HAP-1 (cell line): Measurements from ENCODE around the gene KPNB1.
A peak's percentile ranks its signal among the peaks of the same experiment; 100 is the strongest.

Experiments
- DNase-seq, 2 experiments: peaks; one replicate each; pipeline ENCODE4 v3.0.0-alpha.2; 2016 to 2020; ENCODE audit warnings: low spot score in 2 of 2
- H3K27me3 ChIP-seq: fragments of 250-450 bp; sonication (Bioruptor Pico); 2 replicates; pipeline ENCODE4 v1.5.1; 2020; ENCODE audit warnings: low read depth, mild to moderate bottlenecking, moderate library complexity
- H3K36me3 ChIP-seq: fragments of 250-450 bp; sonication (Bioruptor Pico); replicated peaks from 2 replicates; pipeline ENCODE4 v1.5.1; 2020; ENCODE audit warnings: mild to moderate bottlenecking
- H3K4me1 ChIP-seq: fragments of 250-450 bp; sonication (Bioruptor Pico); 2 replicates; pipeline ENCODE4 v1.5.1; 2020; ENCODE audit warnings: mild to moderate bottlenecking
- H3K4me3 ChIP-seq: fragments of 250-450 bp; sonication (Bioruptor Pico); 2 replicates; pipeline ENCODE4 v1.5.1; 2020; ENCODE audit warnings: mild to moderate bottlenecking, moderate library complexity
- H3K9me3 ChIP-seq: fragments of 250-450 bp; sonication (Bioruptor Pico); 2 replicates; pipeline ENCODE4 v1.5.1; 2020; ENCODE audit warnings: mild to moderate bottlenecking, moderate library complexity
- in situ Hi-C: fragments of 300-500 bp; cut with MboI; formaldehyde crosslinking; loops from 3 replicates; pipeline ENCODE4 v1.14.3; 2020; ENCODE audit warnings: low sequenced_read_pairs, inconsistent platforms, mixed read lengths

KPNB1 gene

DNA sequence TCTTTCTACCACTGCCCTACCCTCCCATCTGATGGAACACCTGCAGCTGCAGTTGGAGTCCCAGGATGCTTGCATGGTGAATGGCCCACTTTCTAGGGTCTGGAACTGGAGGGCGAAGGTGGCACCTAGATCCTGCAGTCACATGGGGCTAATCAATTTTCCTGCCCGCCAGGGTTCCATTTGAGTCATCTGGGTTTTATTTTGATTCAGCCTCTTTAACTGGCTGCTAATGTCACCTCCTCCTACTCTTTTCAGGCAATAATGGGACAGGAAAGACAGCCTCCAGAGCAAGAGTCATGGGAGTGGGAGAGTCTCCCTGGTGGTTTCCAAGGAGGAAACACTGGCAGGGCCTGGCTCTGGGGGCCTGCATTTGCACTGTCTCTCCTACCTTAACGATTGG is 40.4 kb downstream of the KPNB1 start:
- Histone ChIP-seq H3K4me3 (no peak overlapping the region), H3K4me1 (peaks cover 10% of the 10 kb centered on the region), H3K36me3 (peaks cover 9% of the 10 kb centered on the region), H3K9me3 (no peaks in the 10 kb centered on the region), H3K27me3 (no peaks in the 10 kb centered on the region)
- in situ Hi-C loops: no loop called here
- DNase-seq: no peak

GRCh38 chr17:47692137-47692894 is 42.6 kb downstream of the KPNB1 start:
- Histone ChIP-seq H3K9me3 (no peaks in the 10 kb centered on the region), H3K36me3 (no peaks in the 10 kb centered on the region), H3K27me3 (no peaks in the 10 kb centered on the region), H3K4me1 (peaks cover 13% of the 10 kb centered on the region), H3K4me3 (no peak overlapping the region)
- DNase-seq: no peak
- in situ Hi-C loops: no loop called here

- H3K9me3 ChIP-seq: no peaks in the 10 kb centered on the region
- peaks cover 2% of the 10 kb centered on the region for H3K36me3 ChIP-seq
- no peaks in the 10 kb centered on the region for H3K27me3 ChIP-seq
- peak overlapping the region; percentile 71 for H3K4me3 ChIP-seq
- H3K4me1 ChIP-seq: peaks cover 13% of the 10 kb centered on the region
- in situ Hi-C loops: no loop called here
- DNase-seq: no peak
Observed at GRCh38 chr17:47692895-47693730, 43.4 kb downstream of the KPNB1 start.

- Histone ChIP-seq H3K27me3 (no peaks in the 10 kb centered on the region), H3K36me3 (peaks cover 9% of the 10 kb centered on the region), H3K4me1 (peaks cover 13% of the 10 kb centered on the region), H3K4me3 (peak within 1 kb of the TSS; percentile 71), H3K9me3 (no peaks in the 10 kb centered on the region)
- in situ Hi-C loops: no loop called here
- DNase-seq: peak; percentile 49 to 87
Observed at GRCh38 chr17:47693731-47694580, 44.2 kb downstream of the KPNB1 start, which contains the start of gene TBKBP1. TSS of gene TBKBP1 (plus strand) at chr17:47694161. CDS start at chr17:47696113, 1,952 bp downstream.

DNA sequence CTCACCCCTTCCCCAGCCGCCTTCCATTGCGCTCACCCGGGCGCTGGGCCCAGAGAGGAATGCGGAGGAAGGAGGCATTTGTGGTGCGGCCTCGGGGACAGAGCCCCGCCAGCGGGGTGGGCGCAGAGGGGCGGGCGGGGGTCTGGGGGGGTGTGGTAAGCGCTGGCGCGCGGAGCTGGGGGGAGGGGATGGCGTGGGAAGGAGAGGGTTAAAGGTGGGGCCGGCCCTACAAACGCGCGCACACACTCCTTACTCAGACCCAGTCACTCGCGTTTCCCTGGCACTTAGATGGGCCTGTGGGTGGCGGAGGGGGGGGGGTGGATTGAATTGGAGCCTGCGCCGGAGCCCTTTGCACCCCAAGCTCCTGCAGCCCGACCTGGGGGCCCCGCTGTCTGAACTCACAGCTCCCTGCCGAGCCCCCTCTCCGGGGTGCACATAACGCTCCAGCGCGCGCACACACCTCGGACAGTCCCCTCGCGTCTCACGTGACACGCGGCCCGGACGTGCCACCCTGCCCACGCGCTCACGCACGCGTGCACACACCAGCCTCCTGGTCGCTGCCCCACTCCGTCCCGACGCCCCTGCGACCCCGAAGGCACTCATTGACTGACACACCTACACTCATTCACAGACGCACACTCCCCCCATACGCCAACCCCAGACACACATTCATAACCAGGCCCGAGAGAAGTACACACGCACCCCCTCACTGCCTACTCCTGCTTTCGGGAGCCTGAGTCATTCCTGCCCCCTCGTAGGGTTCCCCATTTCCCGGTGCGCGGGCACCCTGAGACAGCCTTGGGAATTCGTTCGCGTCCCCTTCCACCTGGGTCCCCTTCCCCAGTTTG is 45.1 kb downstream of the KPNB1 start:
- in situ Hi-C loops: no loop called here
- Histone ChIP-seq H3K27me3 (no peaks in the 10 kb centered on the region), H3K4me3 (peak overlapping the region; percentile 71), H3K36me3 (peaks cover 14% of the 10 kb centered on the region), H3K4me1 (peaks cover 13% of the 10 kb centered on the region), H3K9me3 (no peaks in the 10 kb centered on the region)
- DNase-seq: peak; percentile 36 to 60

DNA sequence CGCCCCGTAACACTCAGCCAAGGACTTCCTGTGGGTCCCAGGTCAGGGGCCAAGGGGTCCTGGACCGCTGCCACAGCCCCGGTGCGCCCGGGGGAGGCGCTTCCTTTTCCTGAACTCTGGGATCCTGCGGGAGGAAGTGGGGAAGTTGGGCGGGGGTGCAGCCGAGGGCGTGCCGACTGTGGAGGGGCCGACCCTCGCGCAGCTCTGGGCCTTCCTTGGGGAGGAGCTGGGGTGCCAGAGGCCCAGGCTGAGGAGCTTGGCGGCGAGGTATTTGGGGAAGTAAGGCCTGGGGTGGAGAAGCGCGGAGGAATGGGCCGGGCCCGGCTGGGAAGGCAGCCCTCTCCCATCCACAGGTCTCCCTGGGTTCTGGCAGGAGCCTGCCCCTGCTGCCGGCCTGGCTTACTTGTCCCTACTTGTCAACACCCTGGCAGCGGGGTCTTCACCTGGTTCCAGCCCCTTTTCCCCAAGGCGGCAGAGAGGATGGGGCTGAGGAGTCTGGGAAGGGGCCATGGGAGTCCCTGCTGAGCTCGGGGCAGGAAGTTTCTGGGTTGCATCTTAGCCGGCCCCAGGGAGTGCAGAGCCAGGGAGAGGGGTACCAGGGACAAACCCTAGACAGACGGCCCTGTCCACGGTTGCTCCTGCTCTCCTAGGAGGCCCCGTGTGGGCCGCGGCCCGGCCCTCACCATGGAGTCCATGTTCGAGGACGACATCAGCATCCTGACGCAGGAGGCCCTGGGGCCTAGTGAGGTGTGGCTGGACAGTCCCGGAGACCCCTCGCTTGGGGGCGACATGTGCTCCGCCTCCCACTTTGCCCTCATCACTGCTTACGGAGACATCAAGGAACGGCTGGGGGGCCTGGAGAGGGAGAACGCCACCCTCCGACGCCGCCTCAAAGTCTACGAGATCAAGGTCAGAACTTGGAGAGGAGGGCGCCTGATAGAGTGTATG is 46.0 kb downstream of the KPNB1 start:
- peak in 1 of 2 experiments; percentile 30 for DNase-seq
- peaks cover 13% of the 10 kb centered on the region for H3K4me1 ChIP-seq
- H3K27me3 ChIP-seq: no peaks in the 10 kb centered on the region
- H3K36me3 ChIP-seq: peaks cover 14% of the 10 kb centered on the region
- H3K9me3 ChIP-seq: no peaks in the 10 kb centered on the region
- in situ Hi-C loops: no loop called here
- peak overlapping the region; percentile 71 for H3K4me3 ChIP-seq

- Histone ChIP-seq H3K36me3 (peaks cover 14% of the 10 kb centered on the region), H3K9me3 (no peaks in the 10 kb centered on the region), H3K4me3 (no peak overlapping the region), H3K27me3 (no peaks in the 10 kb centered on the region), H3K4me1 (peaks cover 13% of the 10 kb centered on the region)
- in situ Hi-C loops: no loop called here
- DNase-seq: no peak
Observed at GRCh38 chr17:47696717-47697642, 47.3 kb downstream of the KPNB1 start.

- Histone ChIP-seq H3K4me3 (no peak overlapping the region), H3K4me1 (peaks cover 10% of the 10 kb centered on the region), H3K36me3 (peaks cover 14% of the 10 kb centered on the region), H3K27me3 (no peaks in the 10 kb centered on the region), H3K9me3 (no peaks in the 10 kb centered on the region)
- in situ Hi-C loops: no loop called here
- DNase-seq: no peak
Observed at GRCh38 chr17:47697906-47698711, 48.4 kb downstream of the KPNB1 start.

- in situ Hi-C loops: no loop called here
Observed at GRCh38 chr17:47698749-47699535, 49.2 kb downstream of the KPNB1 start.

DNA sequence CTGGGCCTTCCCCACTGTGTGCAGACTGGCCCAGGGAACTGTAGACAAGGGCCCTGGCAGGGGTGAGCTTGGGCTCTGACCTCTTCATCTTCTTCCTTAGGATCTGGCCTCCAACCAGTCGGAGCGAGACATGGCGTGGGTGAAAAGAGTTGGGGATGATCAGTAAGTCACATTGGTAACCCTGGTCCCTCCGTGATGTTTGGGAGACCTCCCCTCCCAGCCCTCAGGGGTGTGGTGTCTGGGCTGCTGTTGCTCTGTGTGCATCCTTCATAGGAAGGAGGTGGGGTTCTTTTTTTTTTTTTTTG is 49.8 kb downstream of the KPNB1 start:
- Histone ChIP-seq H3K27me3 (no peaks in the 10 kb centered on the region), H3K4me1 (peaks cover 6% of the 10 kb centered on the region), H3K4me3 (no peak overlapping the region), H3K36me3 (peaks cover 14% of the 10 kb centered on the region), H3K9me3 (no peaks in the 10 kb centered on the region)
- in situ Hi-C loops: no loop called here
- no peak for DNase-seq

More at GRCh38 chr17:47698749-47699535, 49.2 kb downstream of the KPNB1 start:
- H3K4me1 ChIP-seq: peaks cover 6% of the 10 kb centered on the region
- H3K4me3 ChIP-seq: no peak overlapping the region
- H3K36me3 ChIP-seq: peaks cover 14% of the 10 kb centered on the region
- no peaks in the 10 kb centered on the region for H3K9me3 ChIP-seq
- DNase-seq: peak; percentile 45 to 81
- no peaks in the 10 kb centered on the region for H3K27me3 ChIP-seq
